Measurements from ENCODE around the gene MGST2. TPM values are rescaled to one million over a fixed set of nuclear protein-coding genes. Genes with fewer than 3 reads are reported as not detected.

MGST2 gene
- total RNA-seq, 4 donors from 2014 or later: 22.4 to 73.7 (median 40.2) TPM

GRCh38 chr4:139635966-139636365 is 29.7 kb upstream of the MGST2 start:
- TF ChIP-seq CTCF (IDR thresholded peaks at IDR 0.05; ENCODE audit: low read depth): no peak

- no peak for TF ChIP-seq CTCF (IDR thresholded peaks at IDR 0.05; ENCODE audit: low read depth)
Observed at GRCh38 chr4:139639654-139640053, 26.0 kb upstream of the MGST2 start.

- no peak for TF ChIP-seq CTCF (IDR thresholded peaks at IDR 0.05; ENCODE audit: low read depth)
Observed at GRCh38 chr4:139641218-139641617, 24.4 kb upstream of the MGST2 start.

- TF ChIP-seq CTCF (IDR thresholded peaks at IDR 0.05; ENCODE audit: low read depth): no peak
Observed at GRCh38 chr4:139642364-139642763, 23.3 kb upstream of the MGST2 start.

- no peak for TF ChIP-seq CTCF (IDR thresholded peaks at IDR 0.05; ENCODE audit: low read depth)
Observed at GRCh38 chr4:139643042-139643895, 22.4 kb upstream of the MGST2 start.

GRCh38 chr4:139645458-139645857 is 20.2 kb upstream of the MGST2 start:
- no peak for TF ChIP-seq CTCF (IDR thresholded peaks at IDR 0.05; ENCODE audit: low read depth)

- no peak for TF ChIP-seq CTCF (IDR thresholded peaks at IDR 0.05; ENCODE audit: low read depth)
Observed at GRCh38 chr4:139647184-139647583, 18.4 kb upstream of the MGST2 start.

Data from subcutaneous adipose tissue (tissue), 4 donors.